ENCODE results near the gene RPS21. TPM values are rescaled to one million over a fixed set of nuclear protein-coding genes. Genes with fewer than 3 reads are reported as not detected.

The RPS21 gene
- total and polyA plus RNA-seq, 2 of the 13 experiments (the other 11 are each of a cell fraction or from before 2014, with no cell fraction given) = 2,647 to 11,063 TPM

GRCh38 chr20:62370115-62370806, 16.6 kb upstream of the RPS21 start (continued):
- TF ChIP-seq ZNF674 (CRISPR knock-in tag; IDR thresholded peaks at IDR 0.05; ENCODE audit: low read depth) (no peak; the same call in 1 of the 2 replicates), NR2F1 (CRISPR knock-in tag; IDR thresholded peaks at IDR 0.05) (peak; percentile 46 to 83; a peak in 3 of 4 replicates), ZNF17 (CRISPR knock-in tag; IDR thresholded peaks at IDR 0.05) (no peak), RFXANK (CRISPR knock-in tag; IDR thresholded peaks at IDR 0.05) (no peak), PRMT3 (CRISPR knock-in tag; IDR thresholded peaks at IDR 0.05; ENCODE audit: borderline replicate concordance, low read depth) (0 out of 2 replicates have a peak, but pooled peaks have one; percentile 13), PATZ1 (CRISPR knock-in tag; IDR thresholded peaks at IDR 0.05) (peak; percentile 52), MTERF4 (CRISPR knock-in tag; IDR thresholded peaks at IDR 0.05) (no peak), TEAD2 (CRISPR knock-in tag; IDR thresholded peaks at IDR 0.05) (0 out of 2 replicates have a peak, but pooled peaks have one; percentile 71), ATF4 (CRISPR knock-in tag; IDR thresholded peaks at IDR 0.05) (no peak), SPEN (CRISPR knock-in tag; IDR thresholded peaks at IDR 0.05; ENCODE audit: low read depth) (peak; percentile 15; the same call in 1 of the 2 replicates), RELA (CRISPR knock-in tag; IDR thresholded peaks at IDR 0.05) (no peak), ZNF276 (CRISPR knock-in tag; IDR thresholded peaks at IDR 0.05; ENCODE audit: low read depth) (no peak), MLLT10 (CRISPR knock-in tag; IDR thresholded peaks at IDR 0.05) (no peak), NFATC3 (CRISPR knock-in tag; IDR thresholded peaks at IDR 0.05) (no peak), ZNF280D (CRISPR knock-in tag; IDR thresholded peaks at IDR 0.05) (no peak), ZNF30 (CRISPR knock-in tag; IDR thresholded peaks at IDR 0.05) (peak; percentile 54; the same call in 1 of the 2 replicates), ZNF567 (CRISPR knock-in tag; IDR thresholded peaks at IDR 0.05; ENCODE audit: borderline replicate concordance) (no peak; the same call in 1 of the 2 replicates), NFKBIZ (CRISPR knock-in tag; IDR thresholded peaks at IDR 0.05) (peak; percentile 24; the same call in 1 of the 2 replicates), TAF15 (IDR thresholded peaks at IDR 0.05; ENCODE audit: low read depth, low read length, poor library complexity, severe bottlenecking) (no peak), ZNF260 (CRISPR knock-in tag; IDR thresholded peaks at IDR 0.05; ENCODE audit: borderline replicate concordance, low read depth) (no peak)

Data from HepG2 (cell line).